Measurements from ENCODE around the gene NODAL.

The NODAL gene

DNA sequence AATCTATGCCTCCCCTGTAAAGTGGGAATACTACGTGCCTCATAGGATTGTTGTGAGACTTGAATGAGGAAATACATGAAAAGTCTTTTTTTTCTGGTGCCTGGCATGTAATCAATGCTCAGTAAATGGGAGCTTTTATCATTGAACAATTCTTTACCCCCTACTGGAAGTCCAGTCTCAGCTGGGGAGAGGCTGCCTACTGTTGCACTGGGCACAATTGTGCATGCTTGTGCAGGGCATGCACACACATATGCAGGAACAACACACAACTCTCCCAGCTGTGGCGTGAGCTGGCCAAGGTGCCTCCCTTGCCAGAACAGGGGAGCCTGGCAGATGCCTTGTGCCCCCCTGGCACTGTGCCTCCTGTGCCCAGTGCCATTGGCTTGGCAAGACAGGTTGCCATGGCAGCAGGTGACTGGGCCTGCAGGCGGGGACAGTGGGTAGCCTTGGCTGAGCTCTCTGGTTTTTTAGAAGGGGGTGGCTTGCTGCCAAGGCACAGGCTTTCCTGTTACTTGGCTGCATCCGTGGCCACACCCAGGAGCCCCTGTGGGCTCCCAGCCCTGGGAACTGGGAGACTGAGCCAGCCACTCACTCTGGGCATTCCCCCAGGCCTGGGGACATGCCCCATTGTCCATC lies 21.0 kb upstream of the NODAL start:
- DNase-seq, result no peak

DNA sequence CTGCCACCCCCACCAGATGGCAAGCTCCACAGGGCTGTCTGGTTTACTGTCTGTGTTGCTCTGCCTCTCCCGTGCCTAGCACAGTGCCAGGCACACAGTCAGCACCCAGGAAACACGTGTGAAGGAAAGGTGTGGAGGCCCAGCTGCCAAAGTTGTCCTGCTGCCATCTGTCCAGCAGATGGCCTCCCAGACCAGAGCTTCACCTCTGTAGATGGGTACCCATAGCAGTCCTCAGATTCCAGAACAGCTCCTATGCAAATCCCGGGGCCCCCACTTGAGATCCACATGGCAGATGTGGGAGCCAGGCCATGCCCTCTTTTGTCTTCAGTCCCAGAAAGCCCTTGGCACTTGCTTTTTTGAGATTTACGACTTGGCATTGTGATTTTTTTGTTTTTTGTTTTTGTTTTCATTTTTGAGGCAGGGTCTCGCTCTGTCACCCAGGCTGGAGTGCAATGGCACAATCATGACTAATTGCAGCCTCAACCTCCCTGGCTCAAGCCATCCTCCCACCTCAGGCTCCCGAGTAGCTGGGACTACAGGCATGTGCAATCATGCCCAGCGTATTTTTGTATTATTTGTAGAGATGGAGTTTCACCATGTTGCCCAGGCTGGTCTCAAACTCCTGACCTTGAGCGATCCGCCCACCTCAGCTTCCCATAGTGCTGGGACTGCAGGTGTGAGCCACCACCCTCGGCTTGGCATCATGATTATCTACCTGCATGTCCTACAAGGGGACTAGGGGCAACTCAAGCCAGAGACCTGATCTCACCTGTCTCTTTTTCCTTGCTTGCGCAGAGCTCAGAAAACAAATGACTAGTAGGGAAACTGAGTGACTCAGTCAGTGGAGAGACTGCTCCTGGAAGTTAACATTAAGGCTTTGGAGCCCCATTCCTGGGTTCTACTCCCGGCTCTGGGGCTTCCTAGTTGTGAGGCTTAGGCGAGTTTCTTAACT lies 20.2 kb upstream of the NODAL start:
- DNase-seq, result peak; percentile 17

DNA sequence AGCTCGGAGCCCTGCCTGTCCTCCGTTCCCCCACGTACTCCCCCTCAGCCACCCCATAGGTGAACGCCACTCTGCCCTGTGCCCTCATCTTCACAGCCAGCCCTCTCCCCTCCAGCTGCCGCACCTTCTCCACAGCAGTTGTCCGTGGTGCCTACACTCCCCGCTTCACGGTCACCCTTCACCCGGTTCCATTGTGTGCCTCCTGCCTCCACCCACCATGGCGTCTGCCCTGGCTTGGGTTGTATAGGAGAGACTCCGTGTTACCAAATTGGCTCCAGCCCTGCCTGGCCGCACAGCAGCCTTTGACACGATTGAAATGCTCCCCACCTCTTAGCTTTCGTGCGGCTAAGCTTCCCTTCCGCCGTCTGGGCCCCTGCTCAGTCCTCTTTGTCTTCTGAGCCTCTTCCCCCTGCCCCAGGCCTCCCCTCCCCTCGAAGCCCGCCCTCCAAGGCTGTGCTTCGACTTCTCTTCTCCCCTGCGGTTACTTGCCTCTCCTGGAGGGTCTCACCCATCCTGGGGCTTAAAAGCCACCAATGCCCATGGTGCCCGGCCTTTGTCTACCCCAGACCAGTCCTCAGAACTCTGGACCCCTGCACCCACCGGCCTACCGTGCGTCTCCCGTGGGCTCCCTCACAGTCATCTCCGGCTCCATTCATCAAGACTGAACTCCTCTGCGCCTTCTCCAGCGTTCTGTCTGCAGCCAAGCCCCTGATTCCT lies 18.5 kb upstream of the NODAL start:
- no peak for DNase-seq

DNA sequence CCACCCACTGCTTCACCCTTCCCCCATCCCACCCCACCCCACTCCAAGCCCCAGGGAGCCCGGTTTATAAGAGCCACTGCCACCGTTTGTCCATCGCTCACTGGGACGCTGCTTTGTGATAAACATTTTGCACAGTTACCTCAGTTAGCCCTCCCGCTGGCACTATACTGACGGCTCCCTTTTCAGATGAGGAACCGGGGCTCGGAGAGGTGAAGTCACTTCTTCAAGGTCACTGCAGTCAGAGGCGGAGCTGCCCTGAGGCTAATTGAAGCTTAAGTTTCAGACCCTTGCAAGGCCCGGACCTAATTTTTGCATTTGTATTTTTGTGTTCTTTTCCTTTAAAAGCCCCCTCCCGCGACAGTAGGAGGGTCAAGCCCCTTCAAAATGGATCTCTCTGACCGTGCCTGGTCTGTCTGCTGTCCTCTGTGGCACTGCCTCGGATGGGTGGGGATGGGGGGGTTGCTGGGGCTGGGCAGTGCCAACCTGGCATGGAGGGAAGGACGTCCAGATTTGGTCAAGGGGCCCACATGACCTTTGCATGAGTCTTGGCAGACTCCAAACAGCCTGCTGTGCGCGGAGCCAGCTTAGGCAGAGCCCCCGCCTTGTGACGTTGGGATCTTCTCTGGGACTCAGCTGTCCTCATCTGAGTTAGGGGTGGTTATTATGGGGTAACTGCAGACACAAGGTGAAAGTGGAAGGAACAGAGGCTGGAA lies 17.7 kb upstream of the NODAL start:
- no peak for DNase-seq

DNA sequence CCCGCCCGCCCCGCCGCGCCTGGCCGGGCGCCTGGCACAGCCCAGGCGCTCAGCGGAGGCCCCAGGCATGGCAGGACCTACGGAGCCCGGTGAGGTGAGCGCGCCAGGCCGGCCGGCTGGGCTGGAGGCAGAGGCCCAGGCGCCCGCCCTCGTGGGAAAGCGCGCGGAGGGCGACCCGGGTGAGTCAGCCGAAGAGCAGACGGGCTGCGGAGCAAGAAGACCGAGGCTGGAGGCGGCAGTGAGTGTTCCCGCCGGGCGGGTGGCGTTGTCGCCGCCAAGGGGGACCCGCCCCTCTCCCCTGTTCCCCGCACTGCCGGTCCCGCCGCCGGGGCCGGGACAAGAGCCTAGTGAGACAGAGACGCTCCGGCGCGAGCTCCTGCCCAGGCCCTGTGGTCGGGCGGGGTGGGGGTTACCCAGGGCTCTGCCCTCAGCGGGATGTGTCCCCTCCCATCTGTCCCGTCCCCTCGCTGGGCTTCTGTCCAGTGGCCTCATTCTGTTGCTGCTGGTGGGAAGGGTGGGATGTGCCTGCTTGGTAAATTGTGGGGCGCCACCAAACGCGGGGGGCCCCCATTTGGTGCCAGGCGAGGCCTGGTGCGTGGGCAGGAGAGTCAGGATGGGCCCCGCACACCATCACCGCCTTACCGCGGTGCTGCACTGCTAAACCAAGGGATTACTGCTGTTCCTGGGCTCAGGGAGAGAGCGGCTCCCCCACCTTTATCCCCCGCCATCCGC lies 17.0 kb upstream of the NODAL start:
- no peak for DNase-seq

DNA sequence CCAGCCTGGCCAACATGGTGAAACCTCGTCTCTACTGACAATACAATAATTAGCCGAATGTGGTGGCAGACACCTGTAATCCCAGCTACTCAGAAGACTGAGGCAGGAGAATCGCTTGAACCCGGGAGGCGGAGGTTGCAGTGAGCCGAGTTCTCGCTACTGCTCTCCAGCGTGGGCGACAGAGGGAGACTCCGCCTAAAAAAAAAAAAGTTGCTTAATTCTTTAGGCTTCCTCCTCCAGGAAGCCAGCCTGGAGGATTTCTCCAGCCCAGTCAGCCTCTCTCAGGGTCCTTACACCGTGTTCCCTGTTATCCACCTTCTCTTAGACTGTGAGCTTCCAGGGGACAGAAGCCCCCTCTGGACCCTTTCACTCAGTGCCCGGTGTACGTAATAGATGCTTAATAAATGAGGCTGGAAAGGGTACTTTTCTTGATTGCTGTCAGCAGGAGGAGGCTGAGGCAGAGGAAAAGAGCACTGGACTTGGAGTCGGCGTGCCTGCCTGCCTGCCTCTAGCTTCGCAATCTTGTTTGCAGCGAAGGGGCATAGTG lies 16.4 kb upstream of the NODAL start:
- DNase-seq, result no peak

DNA sequence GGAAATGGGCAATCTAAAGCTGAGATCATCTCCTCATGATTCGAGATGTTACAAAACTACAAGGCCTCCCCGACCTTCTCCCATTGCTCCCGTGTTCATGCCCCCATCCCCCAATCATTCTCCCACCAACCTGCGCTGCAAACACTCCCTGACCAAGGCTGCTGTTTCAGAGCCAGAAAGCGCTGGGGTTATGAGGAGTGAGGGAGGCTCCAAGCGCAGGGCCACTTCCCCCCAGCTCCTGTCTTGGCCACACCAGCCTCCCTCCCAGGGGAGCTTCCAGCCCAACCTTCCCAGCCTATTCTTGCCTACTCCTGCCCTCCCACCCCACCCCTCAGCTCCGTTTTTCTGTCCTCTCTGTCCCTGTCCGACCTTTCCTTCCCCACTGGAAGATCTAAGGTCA lies 14.7 kb upstream of the NODAL start:
- DNase-seq, result no peak

DNA sequence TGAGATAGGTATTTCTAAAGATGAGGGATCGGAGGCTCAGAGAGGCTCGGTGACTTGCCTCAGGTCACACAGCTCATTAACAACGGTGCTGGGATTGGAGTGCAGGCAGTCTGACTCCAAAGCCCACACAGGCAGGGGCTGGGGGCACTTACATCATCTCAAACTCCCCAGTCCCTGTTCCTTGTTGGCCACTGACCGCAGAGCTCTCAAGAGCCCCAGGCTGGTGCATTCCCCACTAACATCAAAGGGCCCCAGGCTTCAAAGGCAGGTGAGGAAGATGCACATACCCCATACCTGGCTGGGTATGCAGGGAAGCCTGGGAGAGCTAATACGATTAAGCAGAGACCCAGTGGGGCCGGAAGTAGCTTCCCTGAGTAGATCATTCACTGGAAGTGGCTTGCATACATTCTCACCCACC lies 13.7 kb upstream of the NODAL start:
- no peak for DNase-seq

DNA sequence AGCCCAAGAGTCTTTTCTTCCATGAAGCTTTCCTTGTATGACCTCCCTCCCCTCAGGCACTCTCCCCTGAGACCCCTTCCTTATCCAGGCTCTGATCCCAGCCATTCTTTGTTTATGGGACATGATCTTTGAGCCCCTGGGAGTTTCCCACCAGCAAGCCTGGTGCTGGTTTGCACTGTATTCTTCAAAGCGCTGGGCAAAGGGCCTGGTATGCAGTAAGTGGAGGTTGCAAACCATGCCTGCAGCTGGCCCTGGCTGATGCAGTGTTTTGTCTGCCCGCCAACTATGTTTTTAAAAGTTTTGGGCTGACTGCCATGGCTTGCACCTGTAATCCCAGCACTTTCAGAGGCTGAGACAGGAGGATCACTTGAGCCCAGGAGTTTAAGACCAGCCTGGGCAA lies 6.8 kb upstream of the NODAL start:
- DNase-seq, result no peak

DNA sequence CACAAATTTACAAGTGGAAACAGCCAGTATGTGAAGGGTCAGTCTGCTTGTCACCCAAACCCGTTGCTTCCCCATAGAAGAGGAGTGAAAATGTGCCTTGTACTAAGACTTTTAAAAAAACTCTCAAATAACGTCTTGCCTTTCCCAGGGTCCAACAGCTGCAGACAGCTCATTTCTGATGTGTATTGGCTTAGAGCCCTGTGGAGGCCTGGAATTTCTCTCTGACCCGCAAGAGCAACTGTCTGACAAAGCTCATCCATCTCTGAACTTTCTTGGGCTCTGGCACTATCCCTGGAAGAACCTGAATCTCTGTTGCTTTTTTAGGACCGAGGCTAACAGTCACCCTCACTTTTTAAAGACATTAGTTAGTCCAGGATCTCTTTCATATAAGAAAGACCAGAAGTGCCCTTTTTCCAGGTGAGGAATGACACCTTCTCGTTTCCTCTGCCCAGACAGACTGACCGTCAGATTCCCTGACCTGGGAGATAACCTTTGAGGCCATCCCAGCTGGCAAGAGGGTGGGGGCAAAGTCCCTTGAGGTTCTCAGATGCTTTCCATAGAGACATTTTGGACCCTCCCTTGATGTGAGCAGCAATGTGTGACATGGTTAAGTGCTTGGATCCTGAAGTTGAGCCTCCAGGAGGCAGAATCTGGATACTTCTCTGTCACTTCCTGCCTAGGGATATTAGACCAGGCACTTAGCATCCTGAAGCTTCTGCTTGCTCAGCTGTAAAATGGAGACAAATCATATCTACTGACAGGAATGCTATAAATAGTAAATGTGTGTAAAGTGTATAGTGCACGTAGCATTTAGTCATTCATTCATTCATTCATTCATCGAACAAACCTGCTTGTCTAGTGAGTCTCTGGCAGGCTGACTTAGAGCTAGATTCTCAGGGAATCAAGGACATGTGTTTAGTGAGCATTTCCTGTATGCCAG lies 4.5 kb upstream of the NODAL start:
- DNase-seq, result no peak

DNA sequence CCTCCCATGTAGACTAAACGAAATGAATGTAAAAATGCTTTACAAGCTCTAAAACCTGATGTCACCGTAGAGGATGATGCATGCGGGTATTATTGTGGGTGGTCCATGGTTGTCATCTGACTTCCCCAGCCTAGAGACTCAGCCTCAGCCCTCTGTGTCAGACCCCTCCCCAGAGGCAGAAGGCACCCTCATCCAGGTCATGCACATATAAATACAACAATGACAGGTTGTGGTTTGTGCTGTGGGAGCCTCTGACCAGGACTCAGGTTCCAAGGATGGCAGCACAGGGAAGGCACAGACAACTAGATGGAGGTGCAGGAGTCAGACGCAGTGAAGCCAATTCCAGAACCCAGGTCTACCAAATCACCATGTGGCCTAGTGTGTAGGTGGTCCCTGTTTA lies 3.3 kb upstream of the NODAL start:
- no peak for DNase-seq

DNA sequence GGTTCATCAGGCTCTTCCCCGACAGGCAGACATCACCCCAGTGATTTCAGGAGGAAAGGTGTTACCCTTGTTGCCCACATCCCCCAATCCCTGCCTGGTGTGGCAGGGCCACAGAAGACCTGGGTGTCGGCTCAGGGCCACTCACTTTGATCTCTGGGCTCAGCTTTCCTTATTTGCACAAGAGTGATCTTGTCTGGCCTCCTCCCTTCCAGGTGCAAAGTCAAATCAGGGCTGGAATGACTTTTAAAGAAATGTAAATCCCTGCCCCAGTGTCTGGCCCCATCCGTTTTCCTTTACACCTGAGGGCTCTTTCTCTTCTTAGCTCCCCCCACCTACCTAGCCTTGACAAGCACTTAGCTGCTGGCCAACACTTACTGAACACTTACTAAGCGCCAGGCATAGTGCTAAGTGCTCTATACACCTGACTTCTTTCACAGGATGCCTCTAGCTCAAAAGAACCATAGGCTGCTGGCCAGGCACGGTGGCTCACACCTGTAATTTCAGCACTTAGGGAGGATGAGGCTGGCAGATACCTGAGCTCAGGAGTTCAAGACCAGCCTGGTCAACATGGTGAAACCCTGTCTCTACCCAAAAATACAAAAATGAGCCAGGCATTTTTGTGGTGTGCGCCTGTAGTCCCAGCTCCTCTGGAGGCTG lies 979 bp upstream of the NODAL start:
- no peak for DNase-seq

DNA sequence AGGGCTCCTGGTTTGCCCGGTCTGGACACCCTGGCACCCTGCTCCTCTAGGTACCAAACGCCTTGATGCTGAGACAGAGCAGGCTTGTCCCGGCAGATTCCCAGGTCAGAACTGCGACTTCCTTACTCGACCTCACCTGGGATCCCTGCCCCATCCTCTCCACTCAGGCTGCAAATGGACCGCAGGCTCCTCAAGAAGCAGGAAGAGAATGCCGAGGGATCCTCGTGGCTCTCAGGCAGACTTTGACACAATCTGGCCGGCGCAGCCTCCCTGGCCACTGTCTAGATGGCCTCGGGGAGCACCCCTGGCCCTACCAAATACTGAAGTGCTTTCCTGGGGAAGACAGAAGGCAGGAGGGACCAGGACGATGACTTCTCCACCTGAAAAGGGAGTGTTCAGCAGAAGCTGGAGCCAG lies 421 bp upstream of the NODAL start:
- DNase-seq, result no peak

DNA sequence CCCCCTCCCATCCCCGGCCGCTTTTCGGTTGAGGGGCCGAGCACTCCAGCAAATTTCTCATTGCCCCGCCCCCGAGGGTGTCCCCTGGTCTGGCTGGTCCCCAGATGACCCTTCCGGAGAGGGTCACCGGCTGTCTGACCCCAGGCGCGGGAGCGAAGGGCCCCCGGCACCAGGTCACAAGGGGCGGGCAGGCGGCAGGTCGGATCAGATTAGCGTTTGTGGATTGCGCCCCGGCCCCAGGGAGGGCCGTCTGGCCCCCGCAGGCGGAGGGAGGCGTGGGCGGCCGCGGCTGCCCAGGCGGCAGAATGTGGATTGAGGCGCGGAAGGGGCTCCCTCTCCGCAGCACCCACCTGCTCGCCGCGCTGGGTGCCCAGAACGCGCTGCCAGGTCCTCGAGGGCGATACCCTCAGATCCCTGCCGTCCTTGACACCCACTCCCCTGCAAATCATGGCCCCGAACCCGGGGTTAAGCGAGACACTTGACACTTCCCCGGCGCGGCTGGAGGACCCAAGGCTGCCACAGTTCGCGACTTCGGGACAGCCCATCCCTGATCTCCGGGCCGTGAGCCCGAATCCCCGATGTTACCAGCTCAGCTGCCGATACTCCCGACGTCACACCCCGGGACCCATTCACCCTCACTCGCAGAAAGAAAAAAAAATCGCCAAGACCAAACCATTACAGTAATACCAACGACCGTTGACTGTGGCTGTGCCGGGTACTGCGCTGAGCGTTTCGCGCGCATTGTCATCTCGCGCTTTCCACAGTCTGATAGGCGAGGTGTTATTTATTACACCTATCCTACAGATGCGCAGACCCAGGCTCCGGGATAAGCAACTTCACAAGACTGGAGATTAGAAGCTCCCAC lies 953 bp downstream of the NODAL start:
- no peak for DNase-seq

DNA sequence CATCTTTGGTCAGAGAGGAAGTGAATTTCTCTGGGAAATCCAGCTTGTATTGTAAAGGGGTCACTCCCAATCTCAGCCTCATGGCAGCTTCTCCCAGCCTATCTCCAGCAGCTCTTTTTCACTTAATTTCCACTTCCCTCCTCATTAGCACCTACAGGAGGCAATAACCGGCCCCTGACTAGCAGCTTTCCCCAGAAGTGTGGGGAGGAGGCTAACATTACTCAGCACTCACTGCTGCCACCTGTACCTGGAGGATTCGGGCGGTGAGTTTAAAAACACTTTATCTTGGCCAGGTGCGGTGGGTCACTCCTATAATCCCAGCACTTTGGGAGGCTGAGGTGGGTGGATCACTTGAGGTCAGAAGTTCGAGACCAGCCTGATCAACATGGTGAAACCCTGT lies 3.8 kb downstream of the NODAL start:
- no peak for DNase-seq

DNA sequence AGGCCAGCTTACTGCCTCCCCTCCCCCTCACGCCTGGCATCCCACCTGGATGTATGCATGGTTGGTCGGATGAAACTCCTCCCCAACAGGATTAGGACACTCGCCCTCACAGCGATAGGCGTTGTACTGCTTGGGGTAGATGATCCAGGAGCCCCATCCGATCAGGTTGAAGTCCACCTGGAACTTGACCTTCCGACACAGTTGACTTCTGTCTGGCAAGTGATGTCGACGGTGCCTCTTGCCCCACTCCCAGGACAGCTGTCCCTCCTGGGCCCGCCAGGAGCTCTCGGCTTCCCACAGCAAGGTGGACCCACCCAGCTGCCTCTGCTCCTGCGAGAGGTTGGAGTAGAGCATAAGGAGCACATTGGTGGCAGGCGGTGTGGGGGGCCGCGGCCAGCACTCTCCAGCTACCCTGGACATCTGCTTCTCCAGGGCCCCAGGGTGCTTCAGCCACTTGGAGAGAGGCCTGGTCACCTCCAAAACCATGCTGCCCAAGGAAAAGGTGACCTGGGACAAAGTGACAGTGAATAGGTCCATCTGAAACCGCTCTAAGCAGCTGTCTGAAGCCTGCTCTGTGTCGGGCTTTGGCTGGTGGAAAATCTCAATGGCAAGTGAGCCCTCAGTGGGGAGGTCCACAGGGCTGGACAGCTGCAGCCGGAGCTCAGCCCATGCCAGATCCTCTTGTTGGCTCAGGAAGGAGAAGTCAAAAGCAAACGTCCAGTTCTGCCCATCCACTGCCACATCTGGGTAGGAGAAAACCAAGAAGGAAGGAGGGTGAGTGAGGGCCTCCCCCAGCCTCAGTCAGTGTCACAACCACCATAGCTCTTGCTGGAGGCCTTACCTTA lies 6.0 kb downstream of the NODAL start:
- DNase-seq, result no peak

DNA sequence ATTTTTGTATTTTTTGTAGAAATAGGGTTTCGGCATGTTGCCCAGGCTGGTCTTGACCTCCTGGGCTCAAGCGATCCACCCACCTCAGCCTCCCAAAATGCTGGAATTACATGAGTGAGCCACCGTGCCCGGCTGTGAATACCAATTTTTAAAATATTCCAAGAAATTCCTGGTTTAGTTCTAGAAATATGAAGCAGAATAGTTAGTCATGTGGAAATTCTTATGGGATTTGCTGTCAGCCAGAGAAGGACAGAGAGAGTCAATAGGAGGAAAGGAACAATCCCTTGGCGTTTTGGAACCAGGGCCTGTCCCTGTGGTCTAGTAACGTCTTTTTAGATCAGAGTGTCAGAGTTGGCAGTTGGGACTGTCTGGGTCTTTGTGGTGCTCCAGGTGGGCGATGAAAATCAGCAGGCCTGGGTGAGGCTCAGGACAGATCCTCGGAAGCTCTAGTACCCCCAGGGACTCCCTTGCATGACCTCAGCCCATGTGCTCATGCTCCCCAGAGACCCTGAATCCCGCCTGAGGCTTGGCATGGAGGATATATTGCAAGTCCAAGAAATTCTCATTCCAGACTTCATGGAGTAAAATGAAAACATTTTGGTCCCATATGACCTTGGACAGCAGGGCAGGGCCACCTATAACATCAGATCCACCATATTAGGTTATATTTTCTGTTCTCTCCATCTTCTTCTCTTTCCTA lies 7.8 kb downstream of the NODAL start:
- DNase-seq, result no peak
